ENCODE measurements around the gene SNRPD1.

DNA sequence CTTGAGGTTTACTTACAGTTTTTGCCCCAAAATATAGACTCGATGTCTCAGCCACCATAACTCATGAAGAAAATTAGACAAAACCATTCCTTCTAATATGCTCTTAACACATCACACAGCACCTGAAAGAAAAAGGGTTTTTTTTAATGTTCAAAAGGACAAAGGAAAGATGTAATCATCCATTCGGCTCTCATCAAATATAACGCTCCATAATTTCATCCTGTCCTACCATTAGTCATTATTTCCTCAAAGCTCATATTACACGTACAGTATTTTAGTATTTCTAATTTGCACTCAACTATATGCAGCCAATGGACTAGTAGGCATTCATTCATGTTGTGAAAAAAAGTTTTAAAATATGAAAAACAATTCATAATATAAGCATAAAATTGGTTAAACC, 36.5 kb upstream of the SNRPD1 start:
- TF ChIP-seq POLR2A (IDR thresholded peaks at IDR 0.05; ENCODE audit: low read length) (no peak), GATA1 (IDR thresholded peaks at IDR 0.05; ENCODE audit: low read depth, low read length) (no peak)
